HG03378 (cell line): Measurements from ENCODE around the gene FCN2.

Experiments used
- ATAC-seq: cut with Tn5 transposase; IDR thresholded peaks from one replicate; pipeline ENCODE4 v1.9.1; 2021; ENCODE audit warnings: mild to moderate bottlenecking, moderate library complexity; ENCODE audit not compliant: unreplicated experiment

The FCN2 gene

DNA sequence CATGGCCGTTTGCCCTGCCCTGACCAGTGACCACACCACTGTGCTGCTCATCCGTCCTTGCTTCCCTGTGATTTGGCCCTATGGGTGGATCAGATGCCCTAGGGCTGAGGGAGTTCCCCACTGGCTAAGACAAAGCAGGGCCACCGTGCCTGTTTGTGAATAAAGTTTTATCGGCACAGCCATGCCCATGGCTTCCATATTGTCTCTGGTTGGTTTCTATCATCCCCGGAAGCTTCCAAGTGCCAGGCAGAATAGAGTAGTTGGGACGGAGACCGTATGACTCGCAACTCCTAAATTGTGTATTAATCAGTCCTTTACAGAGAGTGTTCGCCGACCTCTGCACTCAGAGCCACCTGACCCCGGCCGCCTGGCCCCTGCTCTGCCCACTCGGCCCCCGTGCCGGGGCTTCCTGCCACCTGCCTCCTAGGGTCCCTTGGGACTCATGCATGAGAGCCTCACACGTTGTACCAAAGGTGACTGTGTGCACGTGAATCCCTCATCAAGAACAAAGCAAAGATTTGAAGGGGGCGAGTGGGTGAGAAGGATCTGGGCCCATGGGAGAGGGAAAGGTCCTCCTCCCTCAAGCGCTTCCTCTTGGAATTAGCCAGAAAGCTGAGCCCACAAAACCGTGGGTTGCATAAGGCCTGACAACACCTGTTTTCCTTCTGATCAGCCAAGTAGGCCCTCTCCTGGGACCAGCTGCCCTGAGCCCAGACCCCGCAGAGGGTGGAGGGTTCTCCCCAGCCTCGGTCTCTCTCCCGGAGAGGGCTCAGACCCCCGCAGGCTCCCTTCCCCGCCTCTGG, 11.7 kb upstream of the FCN2 start:
- ATAC-seq: no peak

GRCh38 chr9:134869554-134870300, 10.9 kb upstream of the FCN2 start:
- ATAC-seq: no peak

- no peak for ATAC-seq
These were observed 10.3 kb upstream of the FCN2 start for GRCh38 chr9:134870301-134870694.

DNA sequence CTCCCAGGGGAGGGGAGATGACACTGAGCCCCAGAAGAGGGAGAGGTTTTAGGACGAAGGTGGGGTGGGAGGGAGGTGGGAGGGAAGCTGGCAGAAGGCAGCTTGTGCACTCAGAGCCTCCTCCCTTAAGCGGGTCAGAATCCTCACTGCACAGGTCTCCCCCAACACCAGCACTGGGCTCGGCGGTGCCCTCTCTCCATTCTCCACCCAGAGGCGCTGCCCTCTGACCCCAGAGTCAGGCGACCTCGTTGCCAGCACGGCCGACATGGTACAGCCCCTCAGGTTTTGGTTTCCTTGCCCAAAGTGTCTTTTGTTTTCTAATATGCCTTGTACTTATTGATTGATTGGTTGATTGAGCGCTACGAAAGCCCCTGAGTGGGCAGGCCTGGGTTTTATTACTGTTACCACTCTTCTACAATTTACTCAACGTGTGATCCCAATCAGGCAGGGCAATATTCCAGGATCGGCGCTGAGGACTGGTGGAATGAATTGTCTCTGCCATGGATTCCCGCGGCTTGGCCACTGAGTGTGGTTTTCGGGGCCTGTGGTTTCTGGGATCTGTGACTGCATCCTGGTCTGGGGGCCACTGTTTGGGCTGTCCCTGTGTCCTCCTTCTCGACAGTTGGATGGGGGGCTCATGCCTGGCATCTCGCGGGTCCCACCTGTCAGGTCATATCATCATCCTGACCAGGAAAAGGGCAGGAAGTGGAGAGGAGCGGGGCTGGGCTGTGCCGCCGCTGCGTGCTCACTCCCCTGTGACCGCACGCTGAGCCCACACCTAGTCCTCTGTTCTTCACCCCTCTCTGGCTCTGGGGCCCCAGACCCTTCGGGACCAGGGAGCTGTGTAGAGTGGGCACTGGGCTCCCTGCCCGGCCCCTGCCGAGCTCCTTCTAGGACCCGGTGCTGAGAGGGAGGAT, 9.6 kb upstream of the FCN2 start:
- ATAC-seq: no peak

- no peak for ATAC-seq
These were observed 8.8 kb upstream of the FCN2 start for GRCh38 chr9:134871697-134872340.

DNA sequence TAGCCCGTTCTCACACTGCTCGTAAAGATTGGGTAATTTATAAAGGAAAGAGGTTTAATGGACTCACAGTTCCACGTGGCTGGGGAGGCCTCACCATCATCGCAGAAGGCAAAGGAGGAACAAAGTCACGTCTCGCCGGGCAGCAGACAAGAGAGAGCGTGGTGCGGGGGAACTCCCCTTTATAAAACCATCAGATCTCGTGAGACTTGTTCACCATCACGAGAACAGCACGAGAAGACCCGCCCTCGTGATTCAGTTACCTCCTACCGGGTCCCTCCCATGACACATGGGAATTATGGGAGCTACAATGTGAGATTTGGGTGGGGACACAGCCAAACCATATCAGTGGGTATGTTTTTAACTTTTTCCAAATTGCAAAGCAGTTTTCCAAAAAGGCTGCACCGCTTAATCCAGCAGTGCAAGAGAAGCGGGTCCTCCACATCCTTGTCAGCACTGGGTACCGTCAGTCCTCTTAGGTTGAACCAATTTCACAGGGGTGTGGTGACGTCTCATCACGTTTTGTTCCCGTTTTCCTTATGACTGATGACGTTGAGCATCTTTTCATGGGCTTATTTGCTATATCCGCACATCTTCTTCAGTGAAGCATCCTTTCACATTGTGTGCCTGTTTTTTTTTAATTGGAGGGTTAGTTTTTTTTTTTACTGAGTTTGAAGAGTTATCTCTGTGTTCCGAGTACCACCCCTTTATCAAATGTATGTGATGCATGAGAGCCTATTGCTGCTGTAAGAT, 8.0 kb upstream of the FCN2 start:
- ATAC-seq: no peak

- no peak for ATAC-seq
These were observed 5.2 kb upstream of the FCN2 start for GRCh38 chr9:134875371-134875770.

- no peak for ATAC-seq
These were observed 3.1 kb upstream of the FCN2 start for GRCh38 chr9:134877541-134877940.

DNA sequence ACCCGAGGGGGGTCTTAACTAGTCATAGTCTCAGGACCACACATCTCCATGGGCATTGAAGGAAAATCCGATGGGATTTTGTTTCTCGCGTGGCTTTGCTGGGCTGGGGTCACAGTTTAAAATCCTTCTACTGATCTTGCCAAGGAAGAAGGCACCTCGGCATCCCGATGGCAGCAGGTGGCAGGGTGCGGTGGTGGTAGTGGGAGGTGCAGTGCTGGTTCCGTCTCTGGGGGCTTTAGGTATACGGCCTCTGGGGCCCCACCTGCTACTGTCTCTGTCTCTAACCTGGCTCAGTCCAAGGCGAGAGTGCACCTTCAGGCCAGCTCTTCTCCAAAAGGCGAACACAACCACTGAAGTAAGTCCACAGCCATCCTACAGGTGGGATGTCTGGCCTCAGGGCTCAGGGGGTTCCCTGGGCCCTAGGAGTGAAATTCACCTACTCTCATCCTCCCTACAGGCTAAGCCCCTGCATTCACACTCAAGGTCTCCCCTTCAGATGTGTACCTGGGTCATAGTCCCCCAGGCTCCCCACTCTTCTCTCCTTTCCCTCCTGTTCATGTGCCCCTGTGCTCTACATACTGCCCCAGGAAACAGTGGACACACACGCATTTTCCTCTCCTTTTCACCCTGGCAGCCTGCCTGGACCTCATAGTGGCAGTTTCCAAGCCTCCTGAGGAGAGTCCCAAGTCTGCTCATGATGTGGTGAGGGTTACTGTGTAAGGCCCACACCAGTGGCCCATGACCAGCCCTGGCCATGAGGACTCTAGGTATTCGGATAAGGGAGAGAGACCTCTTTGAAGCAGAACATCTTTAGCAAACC, 736 bp upstream of the FCN2 start:
- no peak for ATAC-seq

DNA sequence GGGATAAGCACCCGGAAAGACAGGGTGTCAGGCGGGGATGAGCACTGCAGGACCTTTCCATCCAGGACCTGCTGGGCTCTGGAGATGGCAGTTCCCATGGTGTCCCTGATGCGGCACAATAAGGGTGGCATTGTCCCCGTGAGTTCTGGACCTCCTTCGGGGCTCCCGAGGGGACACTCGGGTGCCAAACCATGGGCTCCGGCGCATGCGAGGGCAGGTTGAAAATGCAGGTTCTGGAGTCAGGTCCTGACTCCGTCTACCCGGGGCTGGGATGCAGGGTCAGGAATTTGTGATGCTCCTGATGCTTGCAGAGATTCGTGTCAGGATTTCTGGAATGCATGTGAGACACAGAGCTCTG, 682 bp downstream of the FCN2 start:
- no peak for ATAC-seq

- no peak for ATAC-seq
These were observed 1.7 kb downstream of the FCN2 start for GRCh38 chr9:134882204-134882785.

- ATAC-seq: no peak
These were observed 2.6 kb downstream of the FCN2 start for GRCh38 chr9:134883040-134883782.

GRCh38 chr9:134884492-134884891, 3.9 kb downstream of the FCN2 start:
- no peak for ATAC-seq

DNA sequence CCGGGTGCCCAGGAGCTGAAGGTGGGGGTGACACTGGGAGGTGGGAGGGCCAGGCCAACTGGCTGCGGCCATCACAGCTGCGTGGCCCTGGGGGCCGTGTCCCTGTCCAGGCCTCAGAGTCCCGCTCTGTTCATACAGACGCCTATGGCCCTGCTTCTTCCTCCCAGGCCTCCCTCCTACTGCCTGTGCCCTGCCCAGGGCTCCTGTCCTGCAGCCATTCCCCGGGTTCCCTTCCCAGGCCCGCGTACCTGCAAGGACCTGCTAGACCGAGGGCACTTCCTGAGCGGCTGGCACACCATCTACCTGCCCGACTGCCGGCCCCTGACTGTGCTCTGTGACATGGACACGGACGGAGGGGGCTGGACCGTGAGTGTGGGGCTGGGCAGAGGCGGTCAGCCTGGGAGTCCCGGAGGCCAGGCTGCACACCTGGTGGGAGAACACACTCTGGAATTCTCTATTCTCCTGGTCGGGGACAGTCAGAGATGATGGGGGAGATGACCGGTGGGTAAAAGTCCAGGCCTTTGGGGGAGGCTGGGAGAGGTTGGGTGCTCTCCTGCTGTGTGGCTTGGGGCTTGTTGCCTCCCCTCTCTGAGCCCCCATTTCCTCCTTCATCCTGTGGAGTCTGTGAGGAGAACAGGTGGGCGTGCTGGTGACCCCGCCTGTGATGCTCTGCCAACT, 4.5 kb downstream of the FCN2 start:
- no peak for ATAC-seq

DNA sequence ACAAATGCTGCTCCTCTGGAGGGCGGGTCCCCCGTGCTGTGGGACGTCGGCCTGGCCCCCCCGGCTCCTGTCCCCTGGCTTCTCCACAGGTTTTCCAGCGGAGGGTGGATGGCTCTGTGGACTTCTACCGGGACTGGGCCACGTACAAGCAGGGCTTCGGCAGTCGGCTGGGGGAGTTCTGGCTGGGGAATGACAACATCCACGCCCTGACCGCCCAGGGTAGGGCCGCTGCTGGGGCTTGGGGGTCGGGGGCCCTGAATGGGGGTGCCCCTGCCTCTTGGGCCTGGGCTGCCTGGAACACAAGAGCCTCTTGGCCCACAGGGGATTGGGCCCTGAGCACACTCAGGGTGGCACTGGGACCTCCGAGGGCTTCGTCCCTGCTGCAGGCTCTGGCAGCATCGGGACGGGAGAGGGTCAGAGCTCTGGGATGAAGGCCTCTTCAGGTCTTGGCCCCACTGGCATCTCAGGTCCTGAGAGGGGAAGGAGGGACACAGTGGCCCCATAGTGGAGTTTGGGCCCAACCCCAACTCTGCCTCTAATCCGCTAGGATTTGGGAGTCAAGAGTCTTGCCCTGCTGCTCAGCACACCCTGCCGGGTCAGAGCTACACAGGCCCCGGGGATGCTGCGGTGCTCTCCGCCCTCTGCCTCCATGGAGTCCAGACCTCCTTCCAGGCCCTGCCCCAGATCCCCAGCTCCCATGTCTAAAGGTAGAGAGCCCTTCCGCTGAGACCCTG, 5.2 kb downstream of the FCN2 start:
- ATAC-seq: no peak

DNA sequence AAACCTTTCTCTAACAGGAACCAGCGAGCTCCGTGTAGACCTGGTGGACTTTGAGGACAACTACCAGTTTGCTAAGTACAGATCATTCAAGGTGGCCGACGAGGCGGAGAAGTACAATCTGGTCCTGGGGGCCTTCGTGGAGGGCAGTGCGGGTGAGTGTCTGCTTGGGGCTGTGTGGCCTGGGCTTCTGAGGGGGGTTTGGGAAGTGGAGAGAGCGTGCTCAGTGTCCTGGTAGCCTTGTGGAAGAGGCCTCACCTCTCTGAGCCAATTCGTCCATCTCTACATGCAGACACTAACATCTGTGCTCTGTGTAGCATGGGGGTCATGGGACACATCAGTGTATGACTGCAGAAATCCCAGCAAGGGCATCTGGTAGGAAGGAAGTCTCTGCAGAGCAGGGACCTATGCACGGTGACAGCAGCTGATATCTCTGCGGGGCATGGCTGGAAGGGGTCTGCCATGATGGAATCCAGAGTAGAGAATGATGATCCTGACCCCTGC, 5.9 kb downstream of the FCN2 start:
- no peak for ATAC-seq

- no peak for ATAC-seq
These were observed 6.6 kb downstream of the FCN2 start for GRCh38 chr9:134887219-134887618.
